Pancreas (tissue), 10 donors: ENCODE results near the gene BMP5. TPM values are rescaled to one million over a fixed set of nuclear protein-coding genes. Genes with fewer than 3 reads are reported as not detected.
A peak's percentile ranks its signal among the peaks of the same experiment; 100 is the strongest.

Experiments used
- ATAC-seq, 4 donors: fragments of 200-7000 bp; cut with Tn5 transposase; one replicate each; pipeline versions ENCODE4 v1.8.0 to v1.9.1; 2020; ENCODE audit warnings: mild to moderate bottlenecking in 4 of 4, moderate library complexity in 4 of 4
- DNase-seq, 6 donors: peaks; one replicate each; pipeline ENCODE4 v3.0.0-alpha.2; 2020
- FAIRE-seq: peaks from 2 replicates; lab custom pipeline; 2012; peaks lifted over from hg19 to GRCh38; lab: Jason Lieb, UNC
- H3K27ac ChIP-seq, 4 donors: fragments of 200-600 bp; sonication (generic); 1 replicate in 3 of 4; 2 replicates in 1 of 4; pipeline versions ENCODE4 v1.5.0 to v1.8.0; 2020
- H3K27me3 ChIP-seq, 4 donors: fragments of 200-600 bp; one replicate each; pipeline ENCODE4 v1.8.0; 2021
- H3K36me3 ChIP-seq, 3 donors: fragments of 200-600 bp; sonication (generic) in 1 of 3; one replicate each; pipeline versions ENCODE4 v1.5.0 to v1.8.0; 2020 to 2021
- H3K4me1 ChIP-seq, 3 donors: fragments of 200-600 bp; one replicate each; pipeline ENCODE4 v1.8.0; 2021
- H3K4me3 ChIP-seq, 4 donors: fragments of 200-600 bp; sonication (generic) in 2 of 4; one replicate each; pipeline versions ENCODE4 v1.5.0 to v1.8.0; 2020 to 2021
- H3K9me3 ChIP-seq, 4 donors: fragments of 200-600 bp; one replicate each; pipeline ENCODE4 v1.8.0; 2021
- CTCF ChIP-seq, 4 donors: fragments of 200-600 bp; sonication (generic) in 3 of 4; IDR thresholded peaks; one replicate each; pipeline versions ENCODE4 v1.5.0 to v1.8.0; 2021; ENCODE audit warnings: antibody characterized with exemption in 4 of 4
- WGBS, 2 donors: extraction: QIAGEN DNeasy Blood & Tissue Kit; methylation state at CpG; one replicate each; pipeline ENCODE4 v1.1.7; 2013; 5-methylcytosine and 5-hydroxymethylcytosine counted together
- intact Hi-C, 3 donors: fragments of 100-400 bp; cut with DNase I; formaldehyde crosslinking; loops; one replicate each; pipeline versions ENCODE4 v1.11.1 to v1.14.2; 2022
- polyA plus RNA-seq, 2 donors: library from polyadenylated mRNA; stranded (reverse); fragments of 200-250 nt; gene quantifications; one replicate each; pipeline ENCODE4 v1.2.3, GENCODE V29; 2013
- total RNA-seq, 6 donors: library from RNA; stranded (reverse); fragmentation: NEBNext Ultra II Directional in 4 of 6; extraction: Animal tissue kit (Norgen Biotek cat#: 25700) in 4 of 6; gene quantifications; one replicate each; pipeline versions ENCODE4 v1.2.1 to v1.2.4, GENCODE V29; 2021 to 2023
- donor health status: healthy with polysubstance abuse.
- donor health status: DM: no; HTN: no; CAD: no; lungs with moderate emphysema.
- donor health status: DM: no; HTN: no; CAD: no.
- donor health status: control.
- donor health status: control.
- donor health status: Bipolar disorder and iron deficiency.
- donor health status: DM: yes; HTN: yes; CAD: no.
- donor health status: DM: no; HTN: no; CAD: no.
- donor health status: DM: no; HTN: no; CAD: no.
- donor health status: DM: yes; HTN: yes; CAD: no.

BMP5 gene
- total and polyA plus RNA-seq, 8 donors, result 0.32 to 6.2 (median 1.0) TPM

- no peak for TF ChIP-seq CTCF (IDR thresholded peaks at IDR 0.05)
- FAIRE-seq, result no peak
- ATAC-seq, result peak in 3 of 4 donors; percentile 46 to 62 (median 57)
- H3K27me3 ChIP-seq, result no peaks in the 10 kb centered on the region
- intact Hi-C loops, result no loop called here
- H3K27ac ChIP-seq, result peak overlapping the region in 1 of 4 donors; percentile 10
- 26 to 58% methylated on average over 4 of the region's 4 CpGs for WGBS, 2 donors
- H3K4me3 ChIP-seq, result no peak overlapping the region
- DNase-seq, result no peak
- H3K9me3 ChIP-seq, result no peaks in the 10 kb centered on the region
- peaks cover 0 to 12% (median 0%) of the 10 kb centered on the region in 3 donors for H3K4me1 ChIP-seq
- no peaks in the 10 kb centered on the region for H3K36me3 ChIP-seq
Observed at GRCh38 chr6:55836945-55837344, 38.4 kb downstream of the BMP5 start.

- peak overlapping the region in 1 of 4 donors; percentile 10 for H3K27ac ChIP-seq
- no peaks in the 10 kb centered on the region for H3K27me3 ChIP-seq
- 4 to 10% methylated on average over 3 of the region's 3 CpGs for whole genome bisulfite sequencing, 2 donors
- intact Hi-C loops, result no loop called here
- H3K36me3 ChIP-seq, result no peaks in the 10 kb centered on the region
- no peaks in the 10 kb centered on the region for H3K9me3 ChIP-seq
- H3K4me1 ChIP-seq, result peaks cover 0 to 12% (median 0%) of the 10 kb centered on the region in 3 donors
- no peak for TF ChIP-seq CTCF (IDR thresholded peaks at IDR 0.05)
- DNase-seq (peak in 3 of 6 donors; percentile 60 to 80 (median 72)), ATAC-seq (peak; percentile 97 to 99 (median 98)), FAIRE-seq (peak; percentile 93)
- no peak overlapping the region for H3K4me3 ChIP-seq
Observed at GRCh38 chr6:55836481-55836880, 38.9 kb downstream of the BMP5 start.

- TF ChIP-seq CTCF (IDR thresholded peaks at IDR 0.05), result no peak
- FAIRE-seq, result no peak
- H3K27ac ChIP-seq, result no peak overlapping the region
- WGBS, 2 donors, result 88 to 89% methylated on average over 1 of the region's 1 CpG
- H3K9me3 ChIP-seq, result no peaks in the 10 kb centered on the region
- intact Hi-C loops, result no loop called here
- no peak overlapping the region for H3K4me3 ChIP-seq
- no peak for ATAC-seq
- H3K27me3 ChIP-seq, result no peaks in the 10 kb centered on the region
- peaks cover 0 to 12% (median 0%) of the 10 kb centered on the region in 3 donors for H3K4me1 ChIP-seq
- DNase-seq, result no peak
- H3K36me3 ChIP-seq, result no peaks in the 10 kb centered on the region
Observed at GRCh38 chr6:55835220-55835619, 40.2 kb downstream of the BMP5 start.

- no peak for TF ChIP-seq CTCF (IDR thresholded peaks at IDR 0.05)
- intact Hi-C loops, result no loop called here
- no peak for DNase-seq
- H3K27ac ChIP-seq, result no peak overlapping the region
- peaks cover 0 to 12% (median 0%) of the 10 kb centered on the region in 3 donors for H3K4me1 ChIP-seq
- H3K4me3 ChIP-seq, result no peak overlapping the region
- H3K9me3 ChIP-seq, result no peaks in the 10 kb centered on the region
- no peaks in the 10 kb centered on the region for H3K36me3 ChIP-seq
- FAIRE-seq, result no peak
- WGBS, 2 donors, result 82 to 88% methylated on average over 2 of the region's 2 CpGs
- H3K27me3 ChIP-seq, result peaks cover 0 to 3% (median 0%) of the 10 kb centered on the region in 4 donors
- no peak for ATAC-seq
Observed at GRCh38 chr6:55833284-55833683, 42.1 kb downstream of the BMP5 start.

- Histone ChIP-seq H3K9me3 (no peaks in the 10 kb centered on the region), H3K36me3 (no peaks in the 10 kb centered on the region), H3K4me3 (no peak overlapping the region), H3K4me1 (peaks cover 0 to 7% (median 5%) of the 10 kb centered on the region in 3 donors), H3K27ac (no peak overlapping the region), H3K27me3 (peaks cover 0 to 3% (median 0%) of the 10 kb centered on the region in 4 donors)
- intact Hi-C loops, result no loop called here
- TF ChIP-seq CTCF (IDR thresholded peaks at IDR 0.05), result no peak
- no peak for DNase-seq
- ATAC-seq, result peak in 1 of 4 donors; percentile 44
- FAIRE-seq, result no peak
Observed at GRCh38 chr6:55827818-55828522, 47.4 kb downstream of the BMP5 start.
